GM18526 (cell line): ENCODE measurements around the gene PIGQ.

ENCODE experiments used
- POLR2A ChIP-seq: IDR thresholded peaks from 3 replicates; pipeline ENCODE4 v1.6.1; 2011; ENCODE audit not compliant: insufficient read length; ENCODE audit errors: extremely low read depth

PIGQ gene

DNA sequence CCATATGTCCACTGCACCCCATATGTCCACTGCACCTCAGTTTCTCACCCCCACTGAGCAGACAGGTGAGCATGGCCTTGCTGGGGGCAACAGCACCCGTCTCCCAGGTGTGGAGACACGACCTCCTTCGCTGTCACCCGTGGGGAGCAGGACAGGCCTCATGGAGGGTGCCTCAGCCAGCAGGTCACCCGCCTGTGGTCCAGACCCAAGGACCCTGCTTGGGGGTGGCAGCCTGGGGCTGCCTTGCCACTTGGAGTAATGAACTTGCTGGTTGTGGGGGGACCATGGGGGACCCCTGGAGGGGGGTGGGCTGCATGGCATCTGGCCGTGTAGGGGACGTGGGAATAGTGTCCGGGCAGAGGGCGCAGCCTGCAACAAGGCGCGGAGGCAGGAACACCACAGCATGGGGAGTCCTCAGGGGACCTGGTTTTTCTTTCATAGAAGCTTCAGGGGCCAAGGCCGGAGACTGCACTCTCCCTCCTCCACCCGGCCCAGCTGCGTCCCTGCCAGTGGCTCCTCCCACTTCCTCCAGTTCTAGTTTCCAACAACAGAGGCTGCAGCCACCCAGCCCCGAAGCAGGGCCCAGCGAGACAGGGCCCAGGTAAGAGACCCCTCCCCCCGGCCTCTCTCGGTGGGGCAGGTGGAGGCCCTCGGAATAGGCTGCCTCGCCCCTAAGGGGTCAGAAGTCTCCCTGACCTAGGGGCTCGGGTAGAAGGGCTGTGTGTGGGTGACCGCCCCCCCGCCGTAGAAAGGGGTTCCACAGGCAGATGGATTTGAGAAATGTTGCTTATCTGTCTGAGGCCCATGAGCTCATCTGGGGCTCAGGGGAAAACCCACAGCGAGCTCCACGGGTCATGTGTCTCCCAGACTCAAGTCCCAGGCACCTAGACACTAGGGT, 3.0 kb upstream of the PIGQ start, which contains the start of gene NHLRC4:
NHLRC4 (plus strand) TSS at position 531 of the 898 bp plus-strand sequence. CDS start 1,043 bp downstream, outside the sequence.
- peak; percentile 55 for TF ChIP-seq POLR2A

- TF ChIP-seq POLR2A = no peak
These were observed 2.2 kb upstream of the PIGQ start for GRCh38 chr16:567373-568256.

GRCh38 chr16:568401-569258, 1.1 kb upstream of the PIGQ start:
- no peak for TF ChIP-seq POLR2A

- no peak for TF ChIP-seq POLR2A
These were observed 3.3 kb downstream of the PIGQ start for GRCh38 chr16:572865-573650.

- TF ChIP-seq POLR2A = no peak
These were observed 4.4 kb downstream of the PIGQ start for GRCh38 chr16:574021-574760.

GRCh38 chr16:575354-576196, 5.8 kb downstream of the PIGQ start:
- TF ChIP-seq POLR2A = no peak

GRCh38 chr16:576197-576822, 6.5 kb downstream of the PIGQ start:
- TF ChIP-seq POLR2A = no peak

- TF ChIP-seq POLR2A = no peak
These were observed 7.0 kb downstream of the PIGQ start for GRCh38 chr16:576823-577201.

DNA sequence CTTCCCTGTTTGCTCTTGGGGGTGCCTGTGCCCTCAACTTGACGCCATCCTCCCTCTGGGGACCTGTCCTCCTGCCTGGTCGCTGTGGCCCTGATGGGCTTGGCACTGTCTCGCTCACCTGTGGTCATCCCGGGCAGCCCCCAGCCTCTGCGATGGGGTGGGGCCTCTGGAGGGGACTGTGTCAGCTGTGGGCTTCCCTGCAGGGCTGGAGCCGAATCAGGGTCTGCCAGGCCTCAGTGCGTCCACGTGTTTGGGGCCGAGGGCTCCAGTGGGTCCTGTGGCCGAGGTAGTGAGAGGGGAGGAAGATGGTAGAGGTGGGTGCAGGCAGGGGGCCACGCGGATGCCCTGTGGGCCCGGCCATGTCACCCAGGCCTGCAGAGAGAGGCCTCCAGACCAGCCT, 8.0 kb downstream of the PIGQ start:
- TF ChIP-seq POLR2A = no peak

DNA sequence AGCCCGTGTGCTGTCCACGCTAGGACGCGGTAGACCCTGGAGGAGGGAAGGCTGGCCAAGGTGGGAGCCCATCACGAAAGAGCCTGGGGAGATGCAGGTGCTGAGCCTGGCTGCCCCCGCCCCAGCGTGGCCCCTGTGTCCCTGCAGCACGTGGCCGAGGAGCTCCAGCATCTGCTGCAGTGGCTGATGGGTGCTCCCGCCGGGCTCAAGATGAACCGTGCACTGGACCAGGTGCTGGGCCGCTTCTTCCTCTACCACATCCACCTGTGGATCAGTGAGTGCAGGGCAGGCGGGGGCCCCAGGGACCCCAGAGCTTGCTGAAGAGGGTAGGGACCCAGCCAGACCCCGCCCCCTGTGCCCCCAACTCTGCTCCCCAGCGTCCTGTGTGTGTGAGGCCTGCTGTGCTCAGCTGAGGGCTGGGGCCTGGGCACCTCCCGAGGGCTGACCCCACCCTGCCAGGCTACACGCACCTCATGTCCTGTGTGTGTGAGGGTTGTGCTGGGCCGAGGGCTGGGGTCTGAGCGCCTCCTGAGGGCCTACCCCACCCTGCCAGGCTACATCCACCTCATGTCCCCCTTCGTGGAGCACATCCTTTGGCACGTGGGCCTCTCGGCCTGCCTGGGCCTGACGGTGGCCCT, 8.6 kb downstream of the PIGQ start:
- TF ChIP-seq POLR2A = no peak

DNA sequence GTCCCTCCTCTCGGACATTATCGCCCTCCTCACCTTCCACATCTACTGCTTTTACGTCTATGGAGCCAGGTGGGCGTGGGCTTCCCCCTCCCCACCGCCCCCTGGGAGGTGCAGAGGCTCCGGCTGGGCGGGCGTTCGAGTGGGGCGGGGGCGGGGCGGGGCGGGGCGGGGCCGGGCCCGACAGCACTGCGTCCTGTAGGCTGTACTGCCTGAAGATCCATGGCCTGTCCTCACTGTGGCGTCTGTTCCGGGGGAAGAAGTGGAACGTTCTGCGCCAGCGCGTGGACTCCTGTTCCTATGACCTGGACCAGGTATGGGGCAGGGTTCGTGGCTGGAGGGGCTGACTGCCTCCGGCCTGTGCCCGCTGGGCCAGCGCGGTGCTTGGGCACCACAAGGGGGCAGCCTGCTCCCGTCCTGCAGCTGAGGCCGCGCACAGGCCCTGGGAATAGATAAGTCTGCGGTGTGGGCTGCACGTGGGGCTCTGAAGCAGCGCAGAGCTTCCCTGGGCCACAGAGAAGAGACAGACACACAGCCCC, 9.2 kb downstream of the PIGQ start:
- no peak for TF ChIP-seq POLR2A
